Mesendoderm (in vitro differentiated cells): ENCODE results near the gene RIPOR3.

Experiments
- DNase-seq: peaks from one replicate; pipeline ENCODE4 v3.0.0; 2013
- H2AK5ac ChIP-seq: 2 replicates; pipeline ENCODE4 v1.6.1; 2013; ENCODE audit warnings: low read length, inconsistent platforms
- H2BK120ac ChIP-seq: 2 replicates; pipeline ENCODE4 v1.6.1; 2013; ENCODE audit warnings: low read depth, mild to moderate bottlenecking, low read length, moderate library complexity, mixed read lengths
- H2BK15ac ChIP-seq: replicated peaks from 2 replicates; pipeline ENCODE4 v1.6.1; 2013; ENCODE audit warnings: low read depth, mild to moderate bottlenecking, moderate library complexity
- H2BK5ac ChIP-seq: 2 replicates; pipeline ENCODE4 v1.6.1; 2013; ENCODE audit warnings: low read length, inconsistent platforms
- H3K18ac ChIP-seq: 2 replicates; pipeline ENCODE4 v1.6.1; 2013; ENCODE audit warnings: mild to moderate bottlenecking, low read length, mixed read lengths
- H3K23ac ChIP-seq: one replicate; pipeline ENCODE4 v1.6.1; 2013; ENCODE audit warnings: low read length
- H3K27ac ChIP-seq: 2 replicates; pipeline ENCODE4 v1.5.1; 2013; ENCODE audit warnings: low read depth, mild to moderate bottlenecking, inconsistent platforms, low read length, moderate library complexity
- H3K27me3 ChIP-seq: 2 replicates; pipeline ENCODE4 v1.6.1; 2013; ENCODE audit warnings: low read length, control low read depth, mild to moderate bottlenecking, inconsistent platforms; ENCODE audit not compliant: insufficient read depth, poor library complexity
- H3K36me3 ChIP-seq: 2 replicates; pipeline ENCODE4 v1.6.1; 2013; ENCODE audit warnings: low read length, inconsistent platforms; ENCODE audit not compliant: control insufficient read depth, insufficient read depth
- H3K4ac ChIP-seq: one replicate; pipeline ENCODE4 v1.6.1; 2013; ENCODE audit warnings: low read depth, mild to moderate bottlenecking, low read length, moderate library complexity
- H3K4me1 ChIP-seq: 2 replicates; pipeline ENCODE4 v1.6.1; 2013; ENCODE audit warnings: low read depth, low read length, inconsistent platforms; ENCODE audit not compliant: control insufficient read depth
- H3K4me2 ChIP-seq: 2 replicates; pipeline ENCODE4 v1.6.1; 2013; ENCODE audit warnings: low read length
- H3K4me3 ChIP-seq: 2 replicates; pipeline ENCODE4 v1.5.1; 2013; ENCODE audit warnings: mild to moderate bottlenecking, low read length
- H3K56ac ChIP-seq: one replicate; pipeline ENCODE4 v1.6.1; 2013; ENCODE audit warnings: low read length
- H3K79me1 ChIP-seq: 2 replicates; pipeline ENCODE4 v1.6.1; 2013; ENCODE audit warnings: low read length, inconsistent platforms
- H3K79me2 ChIP-seq: 2 replicates; pipeline ENCODE4 v1.6.1; 2013; ENCODE audit warnings: mild to moderate bottlenecking, low read length; ENCODE audit not compliant: control insufficient read depth, insufficient read depth
- H3K9ac ChIP-seq: 2 replicates; pipeline ENCODE4 v1.6.1; 2013; ENCODE audit warnings: low read length, inconsistent platforms
- H4K5ac ChIP-seq: one replicate; pipeline ENCODE4 v1.6.1; 2013; ENCODE audit warnings: low read length
- H4K8ac ChIP-seq: one replicate; pipeline ENCODE4 v1.6.1; 2013; ENCODE audit warnings: low read depth, mild to moderate bottlenecking, control low read depth, low read length, moderate library complexity
- WGBS: extraction: QIAGEN DNeasy Blood & Tissue Kit; methylation state at CpG from one replicate; pipeline ENCODE4 v1.1.7; 2013; ENCODE audit warnings: low lambda C conversion rate, missing lambda C conversion rate; ENCODE audit not compliant: insufficient coverage; ENCODE audit errors: extremely low coverage; 5-methylcytosine and 5-hydroxymethylcytosine counted together

The RIPOR3 gene

GRCh38 chr20:50728486-50728980 is 37.2 kb upstream of the RIPOR3 start:
- no peaks in the 10 kb centered on the region for H3K27me3 ChIP-seq
- no peak overlapping the region for H2AK5ac ChIP-seq
- H3K79me1 ChIP-seq, result no peaks in the 10 kb centered on the region
- no peak overlapping the region for H4K5ac ChIP-seq
- DNase-seq, result no peak
- no peak overlapping the region for H3K4ac ChIP-seq
- no peaks in the 10 kb centered on the region for H3K36me3 ChIP-seq
- no CpG with 5 or more reads among the region's 4 CpGs for WGBS
- no peak overlapping the region for H2BK120ac ChIP-seq
- H3K4me2 ChIP-seq, result no peak overlapping the region
- H3K9ac ChIP-seq, result no peak overlapping the region
- peaks cover 12% of the 10 kb centered on the region for H3K4me1 ChIP-seq
- peaks cover 15% of the 10 kb centered on the region for H3K79me2 ChIP-seq
- H3K23ac ChIP-seq, result no peak overlapping the region
- H2BK5ac ChIP-seq, result no peak overlapping the region
- no peak overlapping the region for H3K56ac ChIP-seq
- no peak overlapping the region for H3K18ac ChIP-seq
- H3K4me3 ChIP-seq, result no peak overlapping the region
- no peak overlapping the region for H4K8ac ChIP-seq
- H3K27ac ChIP-seq, result no peak overlapping the region
- no peak overlapping the region for H2BK15ac ChIP-seq

GRCh38 chr20:50727792-50728485 is 36.6 kb upstream of the RIPOR3 start:
- Histone ChIP-seq H3K27me3 (no peaks in the 10 kb centered on the region), H3K4ac (no peak overlapping the region), H3K79me1 (no peaks in the 10 kb centered on the region), H3K56ac (no peak overlapping the region), H3K4me3 (no peak overlapping the region), H4K8ac (no peak overlapping the region), H3K79me2 (peaks cover 10% of the 10 kb centered on the region), H2AK5ac (no peak overlapping the region), H2BK5ac (no peak overlapping the region), H4K5ac (no peak overlapping the region), H3K27ac (no peak overlapping the region), H2BK15ac (no peak overlapping the region), H3K23ac (no peak overlapping the region), H3K36me3 (no peaks in the 10 kb centered on the region), H3K9ac (no peak overlapping the region), H3K18ac (no peak overlapping the region), H2BK120ac (no peak overlapping the region), H3K4me2 (no peak overlapping the region), H3K4me1 (peaks cover 12% of the 10 kb centered on the region)
- no peak for DNase-seq
- no CpG with 5 or more reads among the region's 8 CpGs for WGBS

- H3K18ac ChIP-seq, result no peak overlapping the region
- WGBS, result no CpG with 5 or more reads among the region's 4 CpGs
- no peak for DNase-seq
- no peak overlapping the region for H3K23ac ChIP-seq
- no peaks in the 10 kb centered on the region for H3K79me1 ChIP-seq
- no peak overlapping the region for H3K4me2 ChIP-seq
- H3K27me3 ChIP-seq, result no peaks in the 10 kb centered on the region
- no peak overlapping the region for H2BK120ac ChIP-seq
- H4K8ac ChIP-seq, result no peak overlapping the region
- no peak overlapping the region for H2BK15ac ChIP-seq
- H3K4me3 ChIP-seq, result no peak overlapping the region
- H2BK5ac ChIP-seq, result no peak overlapping the region
- H2AK5ac ChIP-seq, result no peak overlapping the region
- no peak overlapping the region for H3K56ac ChIP-seq
- H3K4me1 ChIP-seq, result peaks cover 12% of the 10 kb centered on the region
- no peak overlapping the region for H3K4ac ChIP-seq
- no peak overlapping the region for H3K27ac ChIP-seq
- H3K79me2 ChIP-seq, result peaks cover 3% of the 10 kb centered on the region
- H3K9ac ChIP-seq, result no peak overlapping the region
- no peaks in the 10 kb centered on the region for H3K36me3 ChIP-seq
- no peak overlapping the region for H4K5ac ChIP-seq
These were observed 35.8 kb upstream of the RIPOR3 start for GRCh38 chr20:50726955-50727791.

- H2AK5ac ChIP-seq, result no peak overlapping the region
- H3K4me1 ChIP-seq, result peaks cover 12% of the 10 kb centered on the region
- no peak overlapping the region for H2BK5ac ChIP-seq
- no peak overlapping the region for H4K8ac ChIP-seq
- no peaks in the 10 kb centered on the region for H3K79me2 ChIP-seq
- no peak overlapping the region for H2BK120ac ChIP-seq
- no peak overlapping the region for H3K23ac ChIP-seq
- no peak overlapping the region for H3K4me2 ChIP-seq
- no peak overlapping the region for H3K18ac ChIP-seq
- H3K4me3 ChIP-seq, result no peak overlapping the region
- no peak overlapping the region for H3K4ac ChIP-seq
- H3K27ac ChIP-seq, result no peak overlapping the region
- H3K9ac ChIP-seq, result no peak overlapping the region
- peak overlapping the region; percentile 25 for H3K56ac ChIP-seq
- H2BK15ac ChIP-seq, result no peak overlapping the region
- no CpG with 5 or more reads among the region's 10 CpGs for WGBS
- H3K36me3 ChIP-seq, result no peaks in the 10 kb centered on the region
- no peaks in the 10 kb centered on the region for H3K27me3 ChIP-seq
- no peaks in the 10 kb centered on the region for H3K79me1 ChIP-seq
- H4K5ac ChIP-seq, result no peak overlapping the region
- no peak for DNase-seq
These were observed 34.3 kb upstream of the RIPOR3 start for GRCh38 chr20:50725724-50726005.

GRCh38 chr20:50724851-50725723 is 33.7 kb upstream of the RIPOR3 start:
- DNase-seq, result peak; percentile 75
- Histone ChIP-seq H3K79me1 (no peaks in the 10 kb centered on the region), H3K18ac (peak overlapping the region; percentile 78), H2BK5ac (no peak overlapping the region), H2BK120ac (no peak overlapping the region), H2BK15ac (no peak overlapping the region), H3K36me3 (no peaks in the 10 kb centered on the region), H3K79me2 (no peaks in the 10 kb centered on the region), H3K4ac (no peak overlapping the region), H3K23ac (no peak overlapping the region), H3K9ac (no peak overlapping the region), H2AK5ac (no peak overlapping the region), H3K4me2 (no peak overlapping the region), H3K4me1 (peaks cover 9% of the 10 kb centered on the region), H3K27ac (no peak overlapping the region), H3K27me3 (no peaks in the 10 kb centered on the region), H3K4me3 (no peak overlapping the region), H3K56ac (peak overlapping the region; percentile 25), H4K8ac (no peak overlapping the region), H4K5ac (no peak overlapping the region)
- WGBS, result no CpG with 5 or more reads among the region's 14 CpGs
